Measurements from ENCODE around the gene LMBRD2. TPM values are rescaled to one million over a fixed set of nuclear protein-coding genes. Genes with fewer than 3 reads are reported as not detected.
A peak's percentile ranks its signal among the peaks of the same experiment; 100 is the strongest.
"Not testable (repeated sequence)": the region's sequence is repeated elsewhere in the genome, so short reads cannot be mapped to it uniquely, and the experiment has no call there.

LMBRD2 gene
- total RNA-seq (2014; rRNA removed; shearing (Covaris generic)) = 8.8 and 42.3 TPM in 2 replicates

DNA sequence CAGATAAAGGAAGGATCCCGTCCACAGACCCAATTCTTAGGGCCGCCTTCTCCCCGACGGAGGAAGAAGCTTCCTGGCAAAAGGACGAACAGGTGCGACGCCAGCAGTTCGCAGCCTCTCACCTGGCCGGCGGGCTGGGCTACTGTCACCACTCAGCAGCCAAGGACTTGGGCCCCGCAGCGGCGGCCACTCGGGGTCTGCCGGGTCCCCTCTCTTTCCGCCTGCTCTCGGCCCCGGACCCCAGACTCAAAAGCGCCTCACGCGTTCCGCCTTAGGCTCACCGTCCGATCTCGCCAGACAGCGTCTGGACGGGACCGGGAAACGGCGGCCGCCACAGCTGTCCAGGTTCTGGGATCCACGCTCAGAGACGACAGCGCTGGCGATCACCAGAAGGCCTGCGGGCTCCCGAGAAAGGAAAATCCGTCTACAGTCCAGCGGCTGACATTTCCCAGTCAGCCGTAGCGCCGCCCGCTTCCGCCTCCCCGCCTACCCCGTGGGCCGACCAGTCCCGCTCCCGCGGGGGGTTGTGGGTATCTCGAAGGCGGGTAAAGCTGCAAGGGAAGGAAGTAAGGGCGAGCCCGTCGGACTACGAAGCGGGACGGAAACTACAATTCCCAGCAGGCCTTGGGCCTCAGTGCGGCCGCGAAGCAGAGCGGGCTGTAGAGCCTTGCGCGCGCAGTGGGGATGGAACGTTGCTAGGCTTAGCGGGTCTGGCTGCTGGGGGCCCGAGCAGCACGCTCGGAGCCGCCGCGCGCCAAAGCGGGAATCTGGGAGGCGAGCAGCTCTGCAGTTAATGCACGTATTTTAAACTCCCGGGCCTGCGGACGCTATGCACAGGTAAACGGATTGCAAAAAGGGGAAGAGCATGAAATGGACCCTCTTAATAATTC is at the start of gene LMBRD2, which contains the start of gene SKP2:
Gene LMBRD2 (minus strand): TSS at position 454 of the 890 bp plus-strand sequence. CDS start 8,538 bp downstream, outside the sequence.
Gene SKP2 (plus strand): TSS at position 678 of the 890 bp plus-strand sequence. CDS start 152 bp downstream, at position 830.
- DNase-seq (ENCODE audit: low spot score) = peak; percentile 99

DNA sequence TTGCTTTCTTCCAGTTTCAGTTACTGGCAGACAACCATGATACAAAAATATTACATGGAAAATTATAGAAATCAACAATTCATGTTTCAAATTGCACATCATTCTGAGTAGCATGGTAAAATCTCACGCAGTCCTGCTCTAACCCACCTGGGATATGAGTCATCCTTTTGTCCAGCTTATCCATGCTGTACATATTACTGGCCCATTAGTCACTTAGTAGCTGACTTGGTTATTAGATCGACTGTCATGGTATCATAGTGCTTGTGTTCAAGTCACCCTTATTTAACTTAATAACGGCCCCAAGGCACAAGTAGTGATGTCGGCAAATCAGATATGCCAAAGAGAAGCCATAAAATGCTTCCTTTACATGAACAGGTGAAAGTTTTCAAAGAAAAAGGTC is 48.8 kb upstream of the LMBRD2 start:
- no peak for DNase-seq (ENCODE audit: low spot score)

DNA sequence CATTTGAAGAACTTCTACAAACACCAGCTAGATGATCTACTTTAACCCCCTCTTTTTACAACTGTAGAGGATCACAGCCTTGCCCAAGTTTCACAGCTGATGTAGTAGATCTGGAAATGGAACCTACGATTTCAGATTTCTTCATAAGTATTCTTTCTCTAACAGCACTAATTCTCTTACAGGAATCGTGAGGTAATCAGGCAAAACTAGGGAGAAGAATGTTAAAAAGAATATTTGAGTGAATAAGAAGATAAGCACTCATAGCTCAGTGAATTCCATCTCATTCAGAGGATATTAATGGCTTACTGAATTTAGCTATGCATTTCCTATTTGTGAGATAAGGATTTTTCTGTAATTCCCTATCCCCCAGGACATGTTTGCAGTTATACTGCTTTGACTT is 47.9 kb upstream of the LMBRD2 start:
- no peak for DNase-seq (ENCODE audit: low spot score)

DNA sequence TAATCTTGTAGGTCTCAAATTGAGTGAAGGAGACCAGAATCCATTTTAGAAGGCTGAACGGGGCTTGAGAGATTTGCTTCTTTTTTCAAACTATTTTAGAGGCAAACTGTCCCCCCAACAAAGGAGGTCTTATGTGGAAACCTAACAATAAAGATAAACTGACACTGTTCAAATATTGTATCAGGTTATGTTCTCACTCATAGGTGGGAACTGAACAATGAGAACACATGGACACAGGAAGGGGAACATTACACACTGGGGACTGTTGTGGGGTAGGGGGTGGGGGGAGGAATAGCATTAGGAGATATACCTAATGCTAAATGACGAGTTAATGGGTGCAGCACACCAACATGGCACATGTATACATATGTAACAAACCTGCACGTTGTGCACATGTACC is 47.1 kb upstream of the LMBRD2 start:
- DNase-seq (ENCODE audit: low spot score) = not testable (repeated sequence)

DNA sequence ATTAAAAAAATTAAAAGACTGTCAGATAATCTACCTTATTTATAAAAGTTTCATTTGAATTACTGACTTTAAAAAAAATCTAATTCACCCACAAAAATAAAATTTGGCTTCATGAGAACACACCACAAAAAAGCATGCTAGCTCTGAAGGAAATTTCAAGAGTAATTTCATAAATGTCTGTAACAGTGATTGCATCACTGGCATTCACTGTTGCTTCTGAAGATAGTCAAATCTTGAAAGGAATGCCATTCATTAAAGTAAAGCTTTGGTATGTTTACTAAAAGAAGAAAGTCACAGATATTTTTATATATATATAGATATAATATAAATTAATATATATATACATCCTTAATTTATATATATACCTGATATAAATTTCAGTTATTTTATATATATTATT is 46.6 kb upstream of the LMBRD2 start:
- no peak for DNase-seq (ENCODE audit: low spot score)

DNA sequence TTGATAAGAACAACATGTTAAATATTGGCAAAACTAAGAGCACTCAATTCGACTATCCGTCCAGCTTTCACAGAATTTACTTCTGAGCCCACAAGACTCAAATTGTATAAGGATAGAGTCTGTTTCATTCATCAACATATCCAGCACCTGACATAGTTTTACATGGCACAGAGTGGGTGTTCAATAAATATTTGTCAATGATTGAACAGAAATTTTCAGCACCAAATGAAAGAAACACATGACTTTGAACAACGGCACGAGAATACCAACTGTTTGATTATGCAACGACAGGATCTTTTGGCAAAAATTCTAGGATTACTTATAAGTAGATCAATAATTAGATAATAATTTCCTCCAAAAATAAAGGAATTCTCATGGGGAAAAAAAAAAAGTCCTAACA is 42.1 kb upstream of the LMBRD2 start:
- DNase-seq (ENCODE audit: low spot score) = no peak

DNA sequence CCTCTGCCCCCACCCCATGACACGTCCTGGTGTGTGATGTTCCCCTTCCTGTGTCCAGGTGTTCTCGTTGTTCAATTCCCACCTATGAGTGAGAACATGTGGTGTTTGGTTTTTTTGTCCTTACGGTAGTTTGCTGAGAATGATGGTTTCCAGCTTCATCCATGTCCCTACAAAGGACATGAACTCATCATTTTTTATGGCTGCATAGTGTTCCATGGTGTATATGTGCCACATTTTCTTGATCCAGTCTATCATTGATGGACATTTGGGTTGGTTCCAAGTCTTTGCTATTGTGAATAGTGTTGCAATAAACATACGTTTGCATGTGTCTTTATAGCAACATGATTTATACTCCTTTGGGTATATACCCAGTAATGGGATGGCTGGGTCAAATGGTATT is 32.7 kb upstream of the LMBRD2 start:
- not testable (repeated sequence) for DNase-seq (ENCODE audit: low spot score)

DNA sequence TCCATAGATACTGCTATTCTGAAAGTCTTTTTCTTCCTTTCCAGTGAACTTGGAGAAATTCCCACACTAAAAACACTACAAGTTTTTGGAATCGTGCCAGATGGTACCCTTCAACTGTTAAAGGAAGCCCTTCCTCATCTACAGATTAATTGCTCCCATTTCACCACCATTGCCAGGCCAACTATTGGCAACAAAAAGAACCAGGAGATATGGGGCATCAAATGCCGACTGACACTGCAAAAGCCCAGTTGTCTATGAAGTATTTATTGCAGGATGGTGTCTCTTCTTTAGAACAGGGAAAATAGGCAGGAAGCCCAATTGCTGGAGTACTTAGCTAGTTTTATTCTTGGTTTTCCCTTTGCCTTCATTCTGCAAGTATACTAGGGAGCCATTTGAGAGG is 30.1 kb upstream of the LMBRD2 start:
- no peak for DNase-seq (ENCODE audit: low spot score)

DNA sequence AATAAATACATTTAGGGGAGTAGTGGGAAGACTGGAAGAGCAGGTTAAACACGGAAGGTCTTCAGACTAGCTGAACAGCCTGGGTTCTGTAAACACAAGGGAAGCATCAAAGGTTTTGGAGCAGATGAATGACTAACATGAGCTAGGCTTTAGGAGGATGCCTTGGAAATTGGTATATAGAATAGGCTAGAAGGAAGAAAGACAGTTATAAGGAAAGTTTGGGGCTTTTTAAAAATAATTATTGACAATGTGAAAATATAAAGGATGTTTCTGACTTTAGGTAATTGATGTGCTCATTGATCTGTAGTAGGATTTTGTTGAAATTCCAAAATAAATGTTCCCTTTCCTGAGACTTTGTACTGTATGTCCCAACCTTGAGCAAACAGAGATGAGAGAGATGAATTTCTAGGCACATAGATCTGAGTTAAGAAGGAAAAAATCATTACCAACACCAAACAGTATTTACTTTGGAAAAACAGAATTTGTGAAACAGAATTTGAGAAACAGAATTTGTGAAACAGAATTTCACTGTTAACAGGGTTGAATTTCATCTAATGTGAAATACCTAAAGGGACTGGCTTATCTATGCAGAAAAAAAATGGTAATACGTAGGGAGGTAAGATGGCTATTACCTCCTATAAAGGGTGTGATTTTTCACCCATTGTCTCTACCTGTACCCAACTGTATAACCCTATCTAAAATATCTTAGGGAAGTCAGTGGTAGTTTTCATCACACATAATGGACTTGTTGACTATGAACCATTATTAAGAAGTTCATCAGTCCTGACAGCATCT is 29.1 kb upstream of the LMBRD2 start:
- no peak for DNase-seq (ENCODE audit: low spot score)

DNA sequence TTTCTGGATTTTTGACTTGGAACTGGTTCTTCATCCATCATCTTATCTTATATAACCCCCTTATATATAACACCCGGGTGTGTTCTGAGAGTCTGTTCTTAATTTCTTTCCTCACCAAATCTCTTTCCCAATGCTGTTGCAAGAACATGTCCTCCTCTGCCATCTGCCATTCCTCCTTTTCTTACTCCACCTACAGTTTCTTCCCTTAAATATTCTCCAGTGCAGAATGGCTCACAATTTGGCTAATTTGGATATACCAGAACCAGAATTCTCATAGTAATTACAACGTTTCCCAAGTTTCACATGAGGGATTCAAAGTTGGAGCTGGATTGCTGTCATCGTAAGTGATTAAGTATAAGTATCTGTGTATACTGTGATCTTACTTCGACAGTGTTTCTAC is 28.3 kb upstream of the LMBRD2 start:
- no peak for DNase-seq (ENCODE audit: low spot score)

DNA sequence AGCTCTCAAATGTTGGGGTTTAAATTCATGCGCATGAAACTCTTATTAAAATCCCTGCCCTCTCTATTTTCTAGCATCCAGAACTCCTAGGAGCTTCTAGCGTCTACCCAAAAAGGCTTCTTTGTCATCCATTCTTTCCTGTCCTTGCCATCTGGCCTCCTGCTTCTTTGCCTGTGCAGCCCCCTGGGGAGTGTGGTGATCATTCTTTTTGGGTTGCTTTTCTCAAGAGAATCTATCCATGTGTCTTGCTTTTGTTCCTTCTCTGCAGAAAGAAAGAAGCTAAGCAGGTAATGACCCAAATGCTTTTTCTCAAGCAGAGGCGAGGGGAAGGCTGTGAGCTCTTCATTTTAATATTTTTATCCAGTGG is 26.8 kb upstream of the LMBRD2 start:
- no peak for DNase-seq (ENCODE audit: low spot score)

DNA sequence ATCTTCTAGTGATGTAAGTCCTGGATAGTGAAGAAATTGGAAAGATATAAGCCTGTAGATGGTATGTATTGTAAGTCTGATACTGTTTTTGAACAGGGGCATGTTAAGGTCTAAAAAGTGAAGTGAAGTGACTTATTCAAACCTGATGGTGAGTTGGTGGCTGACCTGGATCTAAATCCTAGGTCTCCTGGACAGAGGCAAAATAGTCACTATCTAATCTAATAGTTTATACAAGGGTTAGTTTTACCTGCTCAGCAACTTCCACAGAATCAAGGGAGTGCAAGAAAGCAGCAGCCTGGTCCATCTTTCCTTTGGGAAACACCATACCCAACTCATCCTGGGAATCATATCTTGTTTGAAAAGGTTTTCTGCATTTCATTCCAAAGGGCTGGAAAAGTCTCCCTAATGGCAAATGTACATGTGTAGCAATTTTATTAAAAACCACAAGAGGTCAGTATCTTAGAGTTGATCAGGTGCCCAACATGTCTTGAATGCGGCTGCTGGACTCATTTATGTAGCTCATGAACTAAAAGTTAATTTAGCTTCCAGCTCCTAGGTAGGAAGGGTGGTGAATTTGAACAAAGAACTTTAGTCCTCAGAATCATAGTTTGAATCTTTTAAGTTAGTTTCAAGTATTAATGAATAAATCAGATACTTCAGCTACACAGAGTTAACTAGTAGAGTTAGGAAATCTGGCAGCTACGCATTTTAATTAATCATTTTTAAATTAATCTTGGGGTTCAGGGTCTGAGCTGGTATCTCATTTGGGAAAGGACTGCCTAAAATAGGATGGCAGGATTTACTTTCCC is 26.2 kb upstream of the LMBRD2 start:
- peak; percentile 57 for DNase-seq (ENCODE audit: low spot score)

DNA sequence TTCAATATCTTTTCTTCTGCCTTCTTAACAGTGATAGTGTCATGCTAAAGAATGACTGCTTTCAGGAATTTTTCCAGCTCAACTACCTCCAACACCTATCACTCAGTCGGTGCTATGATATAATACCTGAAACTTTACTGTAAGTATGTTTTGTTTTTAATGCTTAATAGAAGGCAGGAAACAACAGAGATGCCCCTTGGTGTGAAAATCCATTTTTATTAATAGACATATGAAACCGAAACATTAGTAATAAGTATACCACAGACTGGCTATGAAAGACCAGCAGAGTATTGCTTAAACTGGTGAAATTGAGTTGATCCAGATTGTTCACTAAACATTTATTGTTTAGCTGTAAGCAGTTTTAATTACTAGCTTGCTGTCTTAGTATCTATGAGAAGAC is 25.5 kb upstream of the LMBRD2 start:
- DNase-seq (ENCODE audit: low spot score) = no peak

DNA sequence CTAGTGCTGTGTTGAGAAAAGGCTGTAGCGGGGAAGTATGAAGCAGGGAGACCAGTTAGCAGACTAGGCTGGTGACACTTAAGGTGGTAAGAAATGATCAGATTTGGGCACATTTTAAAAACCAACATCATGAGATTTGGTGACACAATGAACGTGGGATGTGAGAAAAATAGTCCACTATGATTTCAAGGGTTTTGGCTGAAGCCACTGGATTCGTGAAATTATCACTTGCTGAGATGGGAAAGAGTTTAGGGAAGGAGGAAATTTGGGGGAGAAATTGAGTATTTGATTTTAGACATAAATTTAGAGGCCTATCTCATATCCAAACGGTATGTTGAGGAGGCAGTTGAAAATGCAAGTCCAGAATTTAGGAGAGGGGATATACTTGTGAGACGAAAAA is 23.4 kb upstream of the LMBRD2 start:
- DNase-seq (ENCODE audit: low spot score) = no peak

DNA sequence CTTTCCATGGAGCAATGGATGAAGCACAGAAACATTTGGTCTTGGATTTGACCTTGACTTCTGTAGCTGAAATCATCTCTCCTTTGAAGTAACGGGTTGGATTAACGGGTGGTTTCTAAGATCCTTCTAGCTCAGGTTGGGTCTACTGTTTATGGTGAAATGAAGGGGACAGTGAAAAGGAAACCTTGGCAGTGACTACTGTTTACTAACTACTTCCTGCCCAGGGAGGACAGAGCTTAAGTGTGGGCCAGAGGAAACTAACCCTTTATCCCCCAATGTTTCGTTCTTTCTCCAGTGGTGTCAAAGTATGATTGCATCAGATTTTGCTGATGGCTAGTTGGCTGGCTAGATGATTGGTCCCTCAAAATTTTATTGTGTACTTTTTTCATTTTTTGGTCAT is 22.4 kb upstream of the LMBRD2 start:
- no peak for DNase-seq (ENCODE audit: low spot score)

DNA sequence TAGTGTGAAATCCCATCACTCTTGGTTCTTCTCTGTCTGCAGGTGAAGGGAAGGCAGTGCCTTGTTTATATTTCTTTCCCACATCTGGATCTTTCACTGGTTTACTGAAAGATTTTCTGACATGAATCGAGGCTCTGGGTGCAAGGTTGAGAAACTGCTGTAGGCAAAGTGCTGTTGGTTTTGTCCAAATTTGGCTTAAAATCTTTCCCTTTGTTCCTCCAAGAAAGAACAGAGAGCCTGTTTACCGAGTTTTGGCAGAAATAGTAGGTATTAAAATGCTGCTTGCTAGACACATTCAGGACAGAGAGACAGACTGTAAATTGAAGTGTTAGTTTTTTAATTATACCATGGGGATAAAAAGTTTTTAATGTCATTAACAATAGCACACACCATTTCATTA is 21.7 kb upstream of the LMBRD2 start:
- no peak for DNase-seq (ENCODE audit: low spot score)

DNA sequence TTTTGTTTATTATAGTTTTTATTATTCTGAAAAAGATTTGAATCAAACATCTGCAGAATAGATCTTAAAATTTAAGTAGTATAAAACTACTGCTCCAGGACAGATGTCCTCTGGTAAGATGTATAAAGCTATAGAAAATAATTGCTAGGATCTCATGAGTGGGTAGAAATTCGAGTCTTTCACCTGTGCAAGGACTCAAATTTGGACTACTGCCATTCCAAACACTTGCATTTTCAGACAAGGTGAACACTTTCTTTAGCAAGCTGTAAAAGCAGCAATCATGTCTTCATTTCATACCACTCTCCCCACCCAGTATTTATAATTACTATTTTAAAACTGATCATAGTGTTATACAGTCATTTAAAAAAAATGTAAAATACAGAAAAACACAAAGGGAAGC is 20.9 kb upstream of the LMBRD2 start:
- DNase-seq (ENCODE audit: low spot score) = no peak

DNA sequence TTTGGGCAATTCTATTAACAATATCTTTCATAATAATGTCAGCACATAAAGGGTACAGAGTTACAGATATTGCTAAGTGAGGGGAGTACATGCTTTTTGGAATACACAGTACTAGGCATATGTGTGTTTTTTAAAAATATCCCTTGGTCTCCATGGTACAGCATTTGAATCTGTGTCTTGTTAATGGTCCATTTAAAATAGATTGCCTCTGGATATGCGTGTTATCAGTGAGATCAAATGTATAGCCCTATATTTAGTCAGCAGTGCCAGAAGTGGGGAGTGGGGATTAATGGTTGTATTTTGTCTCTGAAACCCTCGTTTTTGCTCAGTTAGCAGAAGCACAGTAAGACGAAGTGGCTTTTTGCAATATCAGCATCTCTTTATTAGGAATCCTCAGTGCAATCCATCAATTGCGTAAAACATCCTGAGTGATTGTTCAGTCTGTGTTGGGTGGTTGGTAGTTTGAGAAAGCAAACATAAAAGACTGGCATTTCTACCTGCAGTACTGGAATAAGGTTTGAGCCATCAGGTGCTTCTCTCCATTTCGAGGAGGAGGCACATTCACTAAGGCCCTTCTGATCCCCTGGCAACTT is 19.2 kb upstream of the LMBRD2 start:
- no peak for DNase-seq (ENCODE audit: low spot score)

DNA sequence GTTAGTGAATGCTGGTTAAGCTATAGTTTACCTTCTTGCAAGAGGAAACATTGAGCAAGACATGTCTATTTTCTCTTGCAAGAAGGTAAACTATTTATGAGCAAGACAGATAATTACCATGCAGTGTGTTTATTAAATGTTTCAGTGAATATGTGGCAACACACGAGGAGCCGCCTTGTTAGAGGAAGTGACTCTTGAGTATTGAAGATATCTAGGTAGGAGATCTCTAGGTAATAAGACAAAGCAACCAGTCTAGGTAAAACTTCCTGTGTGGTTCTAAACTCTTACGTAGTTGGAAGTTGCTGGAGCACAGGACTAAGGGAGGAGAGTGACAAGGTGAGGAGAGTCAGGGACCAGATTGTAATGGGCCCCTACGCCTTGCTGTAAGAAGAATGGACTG is 17.1 kb upstream of the LMBRD2 start:
- no peak for DNase-seq (ENCODE audit: low spot score)

DNA sequence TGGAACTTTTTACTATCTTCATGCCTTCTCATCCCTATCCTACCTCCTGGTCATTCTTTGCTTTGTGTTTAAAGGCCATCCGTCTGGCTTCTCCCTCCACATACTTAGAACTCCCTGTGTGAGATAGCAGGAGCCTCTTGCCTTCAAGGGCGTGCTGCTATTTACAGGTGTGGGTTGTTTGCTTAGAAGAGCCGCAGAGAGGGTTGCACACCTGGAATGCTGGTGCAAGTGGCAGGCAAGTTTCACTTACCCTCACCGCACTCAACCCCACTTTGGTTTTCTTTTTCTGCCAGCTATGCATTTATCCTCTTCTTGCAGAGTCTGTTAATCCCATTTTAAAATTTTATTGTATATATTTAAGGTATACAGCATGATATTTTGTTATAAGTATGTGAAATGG is 12.8 kb upstream of the LMBRD2 start:
- no peak for DNase-seq (ENCODE audit: low spot score)

DNA sequence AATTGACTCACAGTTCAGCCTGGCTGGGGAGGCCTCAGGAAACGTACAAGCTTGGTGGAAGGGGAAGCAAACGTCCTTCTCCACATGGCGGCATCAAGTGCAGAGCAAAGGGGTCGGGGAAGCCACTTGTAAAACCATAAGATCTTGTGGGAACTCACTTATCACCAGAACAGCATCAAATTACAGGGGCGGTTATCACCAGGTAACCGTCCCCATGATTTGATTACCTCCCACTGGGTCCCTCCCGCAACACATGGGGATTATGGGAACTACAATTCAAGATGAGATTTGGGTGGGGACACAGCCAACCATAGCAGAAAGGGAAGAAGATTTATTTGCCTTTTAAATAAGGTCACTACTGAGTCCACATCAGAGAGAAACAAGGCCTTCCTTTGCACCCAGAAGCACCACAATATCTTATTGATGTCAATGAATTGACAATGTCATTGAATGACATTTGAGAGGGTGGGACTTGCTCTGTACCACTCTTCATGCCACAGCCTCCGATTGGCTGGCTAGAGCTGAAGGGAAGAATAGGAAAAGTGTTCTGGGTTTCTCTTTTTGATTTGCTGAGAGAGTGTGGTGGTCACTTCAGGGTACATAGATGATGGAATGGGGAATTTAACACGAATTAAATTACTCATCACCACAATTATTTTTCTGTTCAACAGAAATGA is 11.3 kb upstream of the LMBRD2 start:
- no peak for DNase-seq (ENCODE audit: low spot score)

All from H4 (cell line).